Stimulated activated CD4-positive, alpha-beta T cell treated with anti-CD3 and anti-CD28 coated beads, Interleukin-4, amount 100 ng/mL, for 1 hour (primary cell): ENCODE measurements around the gene PERCC1.
"Not testable (repeated sequence)": the region's sequence is repeated elsewhere in the genome, so short reads cannot be mapped to it uniquely, and the experiment has no call there.

Experiments used
- DNase-seq: peaks from one replicate; pipeline ENCODE4 v3.0.0-alpha.2; 2020

The PERCC1 gene

GRCh38 chr16:1451702-1452392 lies 21.0 kb downstream of the PERCC1 start:
- no peak for DNase-seq

GRCh38 chr16:1452530-1452929 lies 21.7 kb downstream of the PERCC1 start:
- no peak for DNase-seq

GRCh38 chr16:1453316-1453715 lies 22.4 kb downstream of the PERCC1 start:
- no peak for DNase-seq

GRCh38 chr16:1454561-1454960 lies 23.7 kb downstream of the PERCC1 start:
- no peak for DNase-seq

GRCh38 chr16:1455190-1456171 lies 24.6 kb downstream of the PERCC1 start:
- no peak for DNase-seq

DNA sequence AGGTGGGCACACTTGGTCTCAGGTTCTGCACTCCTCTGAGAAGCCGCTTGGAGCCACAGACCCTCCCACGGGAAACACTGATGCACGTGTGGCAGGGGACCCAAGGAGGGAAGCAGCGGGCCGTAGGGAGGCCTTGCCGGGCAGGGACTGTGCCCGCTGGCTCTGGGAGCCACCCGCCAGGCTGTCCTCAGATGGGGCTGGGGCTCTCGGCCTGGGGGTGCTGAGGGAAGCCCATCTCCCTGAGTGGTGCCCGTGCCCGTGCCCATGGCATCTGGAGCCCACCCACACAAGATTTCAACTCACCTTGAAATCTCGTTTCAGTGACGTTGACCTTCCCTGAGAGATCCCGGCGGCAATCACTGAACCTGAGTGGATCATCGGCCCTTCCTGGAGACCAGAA lies 26.1 kb downstream of the PERCC1 start:
- DNase-seq, result no peak

DNA sequence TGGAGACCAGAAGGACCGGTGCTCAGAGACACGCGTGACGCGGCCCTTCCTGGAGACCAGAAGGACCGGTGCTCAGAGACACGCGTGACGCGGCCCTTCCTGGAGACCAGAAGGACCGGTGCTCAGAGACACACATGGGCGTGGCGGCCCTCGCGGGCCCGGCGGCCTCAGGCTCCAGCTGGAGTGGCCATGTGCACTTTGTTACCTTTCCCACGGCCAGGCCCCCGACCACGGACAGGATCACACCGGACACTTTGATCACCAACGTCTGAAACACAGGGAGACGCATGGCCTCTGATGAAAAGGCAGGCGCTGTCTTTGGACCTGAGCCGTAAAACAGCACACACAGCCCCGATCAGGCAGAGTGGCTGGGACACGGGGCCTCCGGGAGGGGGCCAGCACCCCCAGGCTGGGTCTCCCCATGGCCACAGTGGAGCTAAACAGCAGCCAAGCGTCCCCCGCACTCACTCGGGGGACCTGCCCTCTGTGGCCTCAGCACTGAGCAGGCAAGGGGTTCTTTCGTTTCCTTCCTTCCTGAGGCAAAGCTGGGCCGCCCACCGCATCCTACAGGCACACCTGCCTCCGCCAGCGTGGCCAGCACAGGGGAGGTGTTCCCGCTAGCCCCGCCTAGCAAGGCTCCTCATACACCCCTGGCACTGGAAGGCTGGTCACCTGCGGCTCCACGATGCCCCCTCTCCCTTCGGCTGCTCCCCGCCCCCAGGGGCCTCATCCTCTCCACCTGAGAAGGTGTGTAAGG lies 26.8 kb downstream of the PERCC1 start:
- DNase-seq, result no peak

GRCh38 chr16:1458336-1458976 lies 27.6 kb downstream of the PERCC1 start:
- DNase-seq, result no peak

DNA sequence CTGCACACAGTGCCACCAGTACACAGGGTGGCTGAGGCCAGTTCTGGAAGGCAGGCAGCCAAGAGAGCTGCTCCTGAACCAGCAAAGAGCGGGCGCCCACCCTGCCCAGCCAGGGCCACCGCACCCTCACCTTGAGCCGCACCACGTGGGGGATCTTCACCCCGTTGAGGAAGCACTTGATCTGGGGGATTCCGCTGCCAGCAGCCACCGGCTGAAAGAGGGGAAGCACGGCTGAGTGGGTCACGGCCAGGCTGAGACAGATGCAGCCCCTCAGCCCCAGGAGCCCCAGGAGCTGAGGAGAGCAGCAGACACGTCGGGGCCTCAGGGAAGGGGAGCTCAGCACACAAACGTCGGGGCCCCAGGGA lies 28.1 kb downstream of the PERCC1 start:
- DNase-seq, result no peak

DNA sequence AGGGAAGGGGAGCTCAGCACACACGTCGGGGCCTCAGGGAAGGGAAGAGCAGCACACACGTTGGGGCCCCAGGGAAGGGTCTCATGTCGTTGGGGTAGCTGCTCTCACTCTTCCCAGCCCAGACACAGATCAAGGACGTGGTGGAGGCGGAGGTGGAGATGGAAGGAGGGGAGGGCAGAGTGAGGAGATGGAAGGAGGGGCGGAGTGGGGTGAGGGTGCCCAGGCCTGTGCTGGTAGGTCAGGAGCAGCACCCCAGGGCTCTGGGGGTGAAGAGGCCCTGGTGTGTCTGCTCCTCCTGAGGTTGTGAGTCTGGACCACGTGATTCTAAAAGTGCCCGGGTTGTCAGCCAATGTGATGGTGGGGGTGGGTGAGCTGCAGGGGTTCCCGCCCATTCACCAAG lies 29.1 kb downstream of the PERCC1 start:
- no peak for DNase-seq

- no peak for DNase-seq
Observed at GRCh38 chr16:1460602-1461138, 29.8 kb downstream of the PERCC1 start.

DNA sequence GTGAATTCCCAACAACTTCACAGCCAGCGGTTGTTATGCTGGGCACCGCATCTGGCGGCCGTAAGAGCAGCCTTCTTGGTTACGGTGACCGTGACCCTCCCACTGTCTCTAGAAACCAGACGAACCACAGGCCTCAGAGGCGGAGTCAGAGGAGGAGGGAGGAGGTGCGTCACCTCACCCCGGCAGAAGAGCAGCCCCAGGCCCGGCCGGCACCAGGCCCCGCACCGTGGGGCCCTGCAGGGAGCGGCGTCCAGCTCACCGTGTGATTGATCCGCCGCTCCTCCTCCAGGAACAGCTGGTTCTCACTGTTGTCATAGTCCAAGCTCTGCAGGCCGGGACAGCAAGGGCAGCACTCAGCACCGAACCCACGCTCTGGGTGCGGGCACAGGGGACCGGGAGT lies 30.3 kb downstream of the PERCC1 start:
- DNase-seq, result no peak

GRCh38 chr16:1464196-1464893 lies 33.5 kb downstream of the PERCC1 start:
- DNase-seq, result no peak

- DNase-seq, result no peak
Observed at GRCh38 chr16:1464894-1465566, 34.2 kb downstream of the PERCC1 start.

DNA sequence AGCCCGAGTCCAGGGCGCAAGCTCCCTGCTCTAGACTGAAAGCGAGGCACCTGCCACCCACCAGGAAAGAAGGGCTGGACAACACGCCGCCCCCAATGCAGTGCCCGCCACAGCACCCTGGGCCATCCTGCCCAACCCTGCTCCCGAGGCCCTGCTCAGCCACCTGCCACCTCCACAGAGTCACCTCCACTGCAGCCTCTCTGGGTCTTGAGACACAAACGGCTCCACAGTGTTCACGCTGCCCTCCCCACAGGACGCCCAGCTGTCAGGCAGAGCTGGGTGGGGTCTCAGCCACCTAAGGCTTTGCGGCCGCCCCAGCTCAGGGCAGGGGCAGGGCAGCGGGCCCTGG lies 34.7 kb downstream of the PERCC1 start:
- no peak for DNase-seq

- no peak for DNase-seq
Observed at GRCh38 chr16:1466054-1466453, 35.2 kb downstream of the PERCC1 start.

DNA sequence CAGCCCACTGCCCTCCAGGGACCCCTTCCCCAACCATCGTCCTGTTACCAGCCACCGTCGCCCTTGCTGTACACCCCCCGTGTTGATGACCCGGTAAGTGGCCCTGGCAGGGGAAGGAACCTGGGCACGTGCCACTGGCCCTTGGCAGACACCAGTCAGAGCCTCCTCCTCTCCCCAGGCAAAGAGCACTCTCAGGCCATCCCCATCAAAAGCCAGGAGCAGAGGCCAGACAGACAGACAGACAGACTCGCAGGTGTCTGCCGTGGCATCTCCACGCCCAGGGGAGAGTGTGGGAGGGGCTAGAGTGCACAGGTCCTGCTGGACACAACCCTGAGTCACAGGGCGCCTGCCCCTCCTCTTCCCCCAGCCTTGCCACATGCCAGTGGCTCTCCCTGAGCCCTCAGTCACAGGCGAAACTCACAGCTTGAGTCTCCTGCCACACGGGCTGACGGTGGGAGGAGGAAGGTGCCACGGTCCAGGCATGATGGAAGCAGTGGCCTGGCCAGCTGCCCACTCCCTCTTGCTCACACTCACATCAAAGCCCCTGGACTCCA lies 36.2 kb downstream of the PERCC1 start:
- no peak for DNase-seq

- DNase-seq, result no peak
Observed at GRCh38 chr16:1468426-1468810, 37.5 kb downstream of the PERCC1 start.

DNA sequence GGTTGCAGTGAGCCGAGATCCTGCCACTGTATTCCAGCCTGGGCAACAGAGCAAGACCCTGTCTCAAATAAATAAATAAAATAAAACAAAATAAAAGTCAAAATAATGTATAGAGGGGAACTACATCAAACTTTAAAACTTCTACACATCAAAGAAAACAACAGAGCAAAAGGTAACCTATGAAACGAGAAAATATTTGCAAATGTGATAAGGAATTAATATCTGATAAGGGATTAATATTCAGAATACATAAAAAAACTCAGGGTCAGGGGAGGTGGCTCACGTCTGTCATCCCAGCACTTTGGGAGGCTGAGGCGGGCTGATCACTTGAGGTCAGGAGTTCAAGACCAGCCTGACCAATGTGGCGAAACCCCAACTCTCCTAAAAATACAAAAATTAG lies 38.3 kb downstream of the PERCC1 start:
- DNase-seq, result not testable (repeated sequence)

GRCh38 chr16:1469693-1470201 lies 38.9 kb downstream of the PERCC1 start:
- DNase-seq, result no peak
